ENCODE results near the gene ME2.
"Not testable (repeated sequence)": the region's sequence is repeated elsewhere in the genome, so short reads cannot be mapped to it uniquely, and the experiment has no call there.

Gene ME2

DNA sequence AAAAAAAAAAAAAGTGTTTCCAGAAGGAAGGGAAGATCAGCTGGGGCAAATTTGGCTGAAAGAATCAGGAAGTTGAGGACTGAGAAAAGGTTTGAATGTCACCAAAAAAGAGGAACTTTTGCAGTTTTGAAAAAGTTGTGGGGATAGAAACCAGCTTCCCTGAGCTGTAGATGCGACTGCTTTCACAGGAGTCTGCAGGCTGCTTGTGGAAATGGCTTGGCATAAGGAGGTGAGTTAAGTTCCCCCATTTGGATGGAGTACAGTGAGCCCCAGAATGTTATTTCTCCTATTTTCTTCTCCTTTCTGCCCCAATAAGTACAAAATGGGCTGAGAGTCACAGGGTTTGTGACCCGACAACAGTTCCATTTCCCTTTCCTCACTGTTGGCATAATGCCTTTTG lies 16.5 kb upstream of the ME2 start:
- no peak for DNase-seq

DNA sequence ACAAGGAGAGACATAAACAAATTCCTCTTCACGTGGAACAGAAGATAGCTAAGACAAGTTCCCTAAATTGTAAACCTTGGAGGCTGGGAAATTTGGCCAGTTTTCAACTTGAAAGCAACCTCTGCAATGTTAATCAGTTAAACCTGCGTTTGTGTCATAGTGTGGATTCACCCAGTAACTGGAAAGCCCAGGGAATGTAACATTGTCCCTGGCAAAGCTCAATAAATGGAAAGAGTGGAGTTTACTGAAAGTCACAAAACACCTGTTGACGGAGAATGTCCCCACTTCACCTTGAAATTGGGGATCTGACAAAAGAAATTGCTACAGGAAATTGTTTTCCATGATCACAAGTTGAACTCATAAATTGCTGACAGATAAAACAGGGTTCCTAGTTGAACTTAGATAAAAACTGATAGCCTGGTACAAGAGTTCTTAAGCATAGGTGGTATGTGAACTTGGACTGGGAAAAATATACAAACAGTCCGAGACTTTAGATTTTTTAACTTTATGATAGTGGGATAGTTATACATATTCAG lies 15.0 kb upstream of the ME2 start:
- no peak for DNase-seq

DNA sequence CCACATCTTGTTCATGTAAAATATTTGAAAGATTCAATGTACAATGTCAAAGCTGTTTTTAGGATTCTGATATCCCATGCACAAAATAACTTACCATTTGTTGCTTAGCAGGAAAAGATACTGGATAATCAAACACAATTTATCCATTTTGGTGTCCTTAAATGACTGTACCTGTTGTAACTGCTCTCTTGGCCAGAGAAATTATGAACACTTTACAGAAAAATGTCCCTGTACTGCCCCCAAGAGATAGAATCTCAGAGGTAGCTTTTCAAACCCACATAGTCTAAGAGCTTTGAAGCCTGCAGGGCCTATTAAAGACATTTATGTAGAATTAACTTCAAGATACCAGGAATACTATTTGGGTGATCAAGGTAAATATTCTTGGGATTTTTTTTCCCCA lies 12.2 kb upstream of the ME2 start:
- DNase-seq, result no peak

DNA sequence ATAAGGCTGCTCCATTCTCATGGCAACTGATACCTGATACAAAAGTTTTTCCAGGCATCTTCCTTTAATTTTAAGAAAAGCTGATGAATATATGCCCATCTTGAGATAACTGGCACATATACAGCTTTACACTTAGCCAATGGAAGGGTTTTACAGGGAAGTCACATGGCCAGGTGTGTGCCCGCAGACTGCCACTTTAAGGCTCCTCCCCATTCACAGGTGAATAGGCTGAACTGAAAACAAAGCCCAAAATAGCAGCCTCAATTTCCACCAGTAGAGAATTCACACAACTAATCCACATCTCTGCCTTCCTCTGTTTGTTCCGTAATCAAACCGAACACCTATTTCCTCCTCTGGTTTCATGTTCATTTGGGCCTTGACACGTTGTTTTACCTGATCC lies 9.8 kb upstream of the ME2 start:
- no peak for DNase-seq

DNA sequence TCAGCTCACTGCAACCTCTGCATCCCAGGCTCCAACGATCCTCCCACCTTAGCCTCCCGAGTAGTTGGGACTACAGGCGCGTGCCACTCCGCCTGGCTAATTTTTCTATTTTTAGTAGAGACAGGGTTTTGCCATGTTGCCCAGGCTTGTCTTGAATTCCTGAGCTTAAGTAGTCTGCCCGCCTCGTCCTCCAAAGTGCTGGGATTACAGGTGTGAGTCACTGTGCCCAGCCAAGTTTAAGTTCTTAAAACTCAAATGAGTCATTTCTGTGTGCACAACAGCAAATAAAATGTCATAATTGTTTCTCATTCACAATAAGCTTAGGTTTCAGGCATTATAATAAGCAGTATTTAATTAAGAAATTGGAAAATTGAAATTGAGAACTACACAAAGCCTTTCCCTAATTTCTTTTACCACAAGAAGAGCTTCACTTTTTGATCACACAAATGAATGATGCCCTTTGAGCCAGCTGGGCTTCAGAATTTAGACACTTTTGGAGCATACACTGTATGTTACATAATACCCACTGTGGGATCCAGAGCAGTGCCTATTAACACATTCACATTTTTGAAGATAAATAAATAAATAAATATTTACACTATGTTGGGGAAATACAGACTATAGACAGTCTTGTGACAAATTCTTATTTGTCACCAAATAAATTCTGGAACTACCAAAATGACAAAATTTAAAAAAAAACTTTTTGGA lies 8.6 kb upstream of the ME2 start:
- no peak for DNase-seq

DNA sequence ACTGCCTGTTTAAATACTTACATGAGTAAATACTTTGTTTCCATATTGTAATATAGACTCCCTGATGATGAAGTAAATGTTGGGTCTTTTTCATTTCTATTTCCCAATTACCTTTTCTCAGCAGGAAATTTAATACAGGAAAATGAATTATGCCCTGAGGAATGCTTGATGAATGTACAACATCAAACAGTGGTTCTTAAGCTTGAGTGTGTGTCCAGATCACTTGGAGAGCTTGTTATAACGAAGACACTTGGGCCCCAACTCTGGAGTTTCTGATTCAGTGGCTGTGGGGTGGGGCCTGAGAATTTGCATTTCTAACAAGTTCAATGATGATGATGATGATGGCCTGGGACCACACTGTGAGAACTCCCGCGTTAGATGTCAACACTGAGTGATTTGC lies 7.1 kb upstream of the ME2 start:
- no peak for DNase-seq

DNA sequence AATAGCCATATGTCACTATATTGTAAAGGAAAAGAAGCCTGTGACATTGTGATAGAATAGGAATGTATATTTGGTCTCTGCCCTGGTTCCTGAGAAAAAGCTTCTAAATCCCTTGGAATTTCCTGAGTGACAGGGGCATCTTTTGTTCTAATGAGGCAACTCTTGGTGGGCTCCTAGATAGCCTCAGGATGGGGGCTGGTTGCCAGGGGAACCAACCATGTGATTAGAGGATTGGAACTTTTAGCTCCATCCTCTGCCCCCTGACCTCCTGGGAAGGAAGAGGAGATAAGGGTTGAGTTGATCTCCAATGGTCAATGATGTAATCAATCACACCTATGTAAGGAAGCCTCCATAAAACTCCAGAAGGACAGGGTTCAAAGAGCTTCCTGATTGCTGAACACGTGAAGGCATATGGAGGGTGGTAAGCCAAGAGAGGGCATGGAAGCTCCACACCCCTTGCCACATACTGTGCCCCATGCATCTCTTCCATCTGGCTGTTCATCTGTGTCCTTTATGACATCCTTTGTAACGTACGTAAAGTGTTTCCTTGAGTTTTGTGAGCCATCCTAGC lies 2.9 kb upstream of the ME2 start:
- DNase-seq, result no peak

DNA sequence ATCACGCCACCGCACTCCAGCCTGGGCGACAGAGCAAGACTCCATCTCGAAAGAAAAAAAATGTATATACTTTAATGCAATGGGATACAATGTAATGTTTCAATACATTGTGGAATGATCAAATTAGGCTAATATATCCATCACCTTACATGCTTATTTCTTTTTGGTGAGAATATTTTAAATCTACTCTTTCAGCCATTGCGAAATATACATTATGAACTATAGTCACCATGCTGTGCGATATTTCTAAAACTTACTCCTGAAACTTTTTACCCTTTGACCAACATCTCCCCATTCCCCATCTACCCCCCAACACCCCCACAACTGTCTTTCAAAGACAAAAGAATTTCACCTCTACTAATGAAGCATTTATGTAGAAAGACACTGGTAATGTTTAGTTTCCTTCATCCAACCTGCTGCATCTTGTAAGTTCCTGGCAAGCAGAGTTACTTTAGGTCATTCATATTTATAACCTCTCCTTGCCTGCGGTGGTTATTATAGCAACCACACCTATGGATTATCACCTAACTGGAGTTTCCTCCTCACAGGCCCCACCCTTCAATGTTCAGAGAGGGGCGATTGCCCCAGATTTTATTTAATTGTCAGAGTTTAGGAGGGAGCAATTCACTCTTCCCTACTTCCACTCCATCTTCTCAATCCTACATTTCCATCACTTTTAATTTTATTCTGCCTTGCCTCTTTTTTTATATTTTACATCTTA lies 1.2 kb upstream of the ME2 start:
- no peak for DNase-seq

DNA sequence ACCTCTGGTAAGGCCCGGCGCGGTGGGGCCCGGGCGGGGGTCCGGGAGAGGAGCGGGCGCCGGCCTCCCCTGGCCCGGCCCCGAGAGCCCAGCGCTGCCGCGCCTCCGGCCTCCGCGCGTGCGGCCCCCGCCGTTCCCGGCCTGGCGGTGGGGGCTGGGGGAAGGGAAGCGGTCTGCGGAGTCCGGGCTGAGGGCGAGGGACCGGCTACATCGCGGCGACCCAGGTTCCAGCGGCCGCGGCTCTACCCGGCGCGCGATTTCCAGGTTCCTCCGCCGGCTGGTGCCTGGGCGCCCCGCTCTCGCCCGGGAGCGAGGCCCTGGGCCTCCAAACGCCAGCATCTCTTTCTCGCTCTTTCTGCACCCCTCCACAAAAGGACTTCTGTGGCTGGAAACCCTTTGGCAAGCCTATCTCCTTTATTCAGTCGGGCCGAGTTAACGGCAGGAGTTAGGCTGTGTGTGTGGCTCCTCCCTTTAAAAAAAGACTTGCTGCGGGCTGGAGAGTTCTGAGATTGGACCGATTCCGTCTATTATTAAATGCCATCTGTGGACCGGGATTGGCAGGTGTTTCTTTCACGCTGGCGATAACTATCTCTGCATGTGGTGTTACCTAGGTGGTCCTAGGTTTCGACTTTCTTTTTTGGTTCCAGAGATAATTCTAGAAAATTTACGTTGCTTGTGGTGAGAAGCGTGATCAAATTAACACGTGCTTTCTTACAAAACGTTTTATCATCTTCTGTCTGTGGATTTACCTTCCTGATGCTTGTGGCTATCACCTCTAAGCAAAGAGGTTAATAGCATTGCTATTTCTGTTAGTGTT lies 592 bp downstream of the ME2 start:
- no peak for DNase-seq

DNA sequence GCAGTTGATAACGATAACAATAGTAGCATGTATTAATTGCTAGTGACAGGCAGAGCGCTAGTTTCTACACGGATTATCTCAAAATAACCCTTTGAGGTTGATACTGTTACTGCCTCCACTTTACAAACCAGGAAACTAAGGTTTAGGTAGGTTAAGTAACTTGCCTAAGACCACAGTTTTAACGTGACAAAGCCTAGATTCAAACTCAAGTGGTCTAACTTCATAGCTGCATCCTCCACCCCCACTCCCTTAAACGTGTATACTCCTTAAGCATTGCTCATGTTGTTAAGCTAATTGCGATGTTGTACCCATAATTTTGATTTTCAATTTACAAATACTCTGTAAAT lies 1.2 kb downstream of the ME2 start:
- no peak for DNase-seq

DNA sequence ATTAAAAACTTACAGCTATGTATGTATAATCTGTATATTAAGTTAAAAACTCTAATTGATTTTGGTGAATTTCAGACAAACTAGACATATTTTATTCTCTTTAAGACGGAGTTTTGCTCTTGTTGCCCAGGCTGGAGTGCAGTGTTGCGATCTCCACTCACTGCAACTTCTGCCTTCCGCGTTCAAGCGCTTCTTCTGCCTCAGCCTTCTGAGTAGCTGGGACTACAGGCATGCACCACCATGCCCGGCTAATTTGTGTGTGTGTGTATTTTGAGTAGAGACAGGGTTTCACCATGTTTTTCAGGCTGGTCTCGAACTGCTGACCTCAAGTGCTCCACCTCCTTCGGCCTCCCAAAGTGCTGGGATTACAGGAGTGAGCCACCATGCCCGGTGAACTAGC lies 2.0 kb downstream of the ME2 start:
- not testable (repeated sequence) for DNase-seq

DNA sequence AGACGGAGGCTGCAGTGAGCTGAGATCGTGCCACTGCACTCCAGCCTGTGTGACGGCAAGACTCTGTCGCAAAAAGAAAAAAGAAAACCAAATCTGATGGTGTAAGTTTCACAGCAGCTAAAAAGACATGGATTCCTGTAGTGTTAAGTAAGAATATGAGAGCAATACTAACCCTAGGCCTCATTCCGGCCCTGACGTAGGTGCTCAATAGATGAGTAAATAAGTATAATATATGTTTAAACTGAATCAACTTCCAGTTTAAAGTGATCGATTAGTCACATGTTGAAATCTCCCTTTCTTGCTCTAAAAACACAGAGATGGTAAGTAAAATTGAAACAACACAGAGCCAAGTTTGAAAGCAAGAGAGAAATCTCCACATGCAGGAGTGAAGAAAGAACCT lies 8.0 kb downstream of the ME2 start:
- DNase-seq, result no peak

DNA sequence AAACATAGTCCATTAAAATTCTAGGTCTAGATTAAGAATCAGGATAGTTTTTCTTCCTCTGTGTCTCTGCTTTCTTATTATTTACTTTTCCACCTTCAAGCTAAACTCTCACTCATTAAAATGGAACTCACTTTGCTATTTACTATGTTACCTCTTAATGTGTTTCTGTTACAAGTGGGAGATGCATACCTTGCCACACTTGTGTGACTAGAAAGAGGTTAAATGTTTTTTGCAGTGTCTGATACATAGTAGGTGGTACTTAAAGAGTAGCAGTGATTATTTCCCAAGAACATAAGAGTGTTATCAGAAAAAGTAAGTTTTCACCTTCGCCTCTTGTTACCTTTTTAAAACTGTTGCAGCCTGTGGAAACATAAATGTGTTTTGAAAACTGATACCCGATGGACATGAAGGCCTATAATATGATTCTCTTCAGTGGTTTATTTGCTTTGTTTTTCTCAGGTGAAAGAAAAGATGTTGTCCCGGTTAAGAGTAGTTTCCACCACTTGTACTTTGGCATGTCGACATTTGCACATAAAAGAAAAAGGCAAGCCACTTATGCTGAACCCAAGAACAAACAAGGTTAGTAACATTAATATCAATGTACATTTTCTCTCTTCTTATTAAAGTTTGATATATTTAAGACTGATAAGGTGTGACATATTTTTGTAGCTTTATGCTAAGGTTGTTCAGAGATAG lies 16.6 kb downstream of the ME2 start:
- no peak for DNase-seq

DNA sequence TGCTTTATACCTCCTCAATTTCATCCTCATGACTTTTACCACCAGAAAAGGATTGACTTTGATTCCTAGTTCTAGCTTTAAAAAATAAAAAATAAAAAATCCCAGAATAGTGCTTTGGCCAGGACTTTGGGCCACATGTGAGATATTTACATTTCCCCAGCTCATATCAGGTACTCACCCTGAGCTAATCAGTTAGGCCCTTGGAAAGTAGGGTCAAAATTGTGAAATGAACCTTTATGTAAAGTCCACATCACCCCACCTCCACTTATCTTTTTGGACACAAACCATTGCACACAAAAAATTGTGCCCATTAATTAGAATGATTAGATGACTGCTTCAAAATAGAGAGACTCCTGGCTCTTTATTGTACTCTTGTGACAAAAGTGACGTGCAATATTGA lies 17.2 kb downstream of the ME2 start:
- DNase-seq, result no peak

DNA sequence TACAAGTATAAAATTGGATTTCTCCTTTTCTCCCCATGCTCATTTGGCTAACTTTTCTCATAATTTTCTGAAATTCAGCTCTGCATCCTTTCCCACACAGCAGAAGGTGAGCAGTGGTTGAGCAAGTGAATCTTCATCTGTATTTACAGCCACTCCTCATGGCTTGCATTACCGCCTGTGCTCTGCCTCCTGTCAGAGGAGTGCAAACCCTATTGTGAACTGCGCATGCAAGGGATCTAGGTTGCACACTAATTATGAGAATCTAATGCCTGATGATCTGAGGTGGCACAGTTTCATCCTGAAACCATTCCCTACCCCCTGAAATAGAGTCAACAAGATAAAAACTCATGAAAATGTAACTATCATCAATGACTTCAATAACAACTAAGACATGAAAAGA lies 20.0 kb downstream of the ME2 start:
- DNase-seq, result no peak

DNA sequence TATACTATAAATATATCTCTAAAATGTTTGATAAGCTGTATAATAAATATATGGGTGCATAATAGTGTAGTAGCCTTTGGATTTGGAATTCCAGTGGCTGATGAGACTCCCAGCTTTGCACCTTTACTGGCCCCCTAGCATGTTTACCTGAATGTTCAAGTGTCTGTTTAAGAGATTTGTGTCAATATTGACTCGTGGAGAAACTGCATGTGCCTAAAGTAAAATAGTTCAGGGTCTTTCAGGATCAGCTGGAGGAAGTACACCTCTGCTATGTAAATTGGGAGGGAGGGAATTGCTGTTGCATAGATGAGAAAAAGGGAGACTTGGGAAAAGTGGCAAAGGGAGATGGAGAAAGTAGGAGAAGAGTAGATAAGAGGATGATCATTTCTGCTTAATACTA lies 23.9 kb downstream of the ME2 start:
- no peak for DNase-seq

DNA sequence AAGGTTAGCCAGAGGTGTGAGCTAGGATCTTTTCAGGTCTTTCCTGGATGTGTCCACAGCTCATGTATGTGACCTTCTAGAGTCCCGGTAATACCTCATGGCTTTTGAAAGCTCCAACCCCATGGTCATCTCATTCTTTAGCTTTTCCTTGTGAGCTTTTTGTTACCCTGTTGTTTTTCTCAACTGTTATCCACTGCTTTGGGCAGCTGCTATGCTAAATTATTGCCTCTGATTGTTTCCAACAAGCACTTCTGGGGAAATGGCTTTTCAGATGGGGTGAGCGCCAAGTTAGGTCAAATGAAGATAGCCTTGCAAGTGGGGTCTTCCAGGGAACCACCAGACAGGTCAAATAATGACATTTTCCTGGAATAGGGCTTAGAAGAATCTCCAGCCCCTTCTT lies 27.9 kb downstream of the ME2 start:
- DNase-seq, result no peak

DNA sequence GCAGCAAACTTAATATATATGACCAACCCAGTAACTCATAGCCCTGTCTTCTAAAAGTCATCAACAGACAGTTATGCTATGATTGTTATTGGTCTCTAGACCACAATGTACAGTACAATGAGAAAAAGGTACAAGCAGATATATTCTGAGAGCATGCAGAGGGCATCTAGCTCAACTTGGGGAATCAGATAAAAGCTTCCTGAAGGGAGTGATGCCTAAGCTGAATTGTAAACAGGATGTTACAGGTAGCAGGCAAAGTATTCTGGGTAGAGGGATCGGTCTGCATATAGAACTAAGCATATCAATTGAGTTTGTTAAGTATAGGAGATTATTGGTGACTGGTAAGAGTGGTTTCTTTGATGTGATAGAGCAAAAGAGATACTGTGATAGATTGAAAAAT lies 30.3 kb downstream of the ME2 start:
- DNase-seq, result no peak

DNA sequence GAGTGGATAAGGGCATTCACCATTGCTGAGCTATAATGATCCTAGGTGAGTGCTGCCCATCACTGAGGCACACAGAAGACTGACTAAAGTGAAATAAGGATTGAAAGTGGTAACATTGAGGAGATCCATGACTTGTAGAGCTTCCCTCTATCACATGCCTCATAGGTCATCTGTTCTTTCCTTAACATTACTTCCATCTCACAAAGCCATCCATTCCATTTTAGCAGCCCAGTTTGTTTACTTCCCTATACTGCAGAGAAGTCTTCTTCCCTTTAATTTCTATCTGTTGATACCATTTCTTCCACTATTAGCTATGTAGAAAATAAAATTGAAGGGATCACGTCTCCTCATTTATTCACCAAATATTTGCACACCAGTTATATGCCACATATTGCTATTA lies 32.1 kb downstream of the ME2 start:
- DNase-seq, result no peak

DNA sequence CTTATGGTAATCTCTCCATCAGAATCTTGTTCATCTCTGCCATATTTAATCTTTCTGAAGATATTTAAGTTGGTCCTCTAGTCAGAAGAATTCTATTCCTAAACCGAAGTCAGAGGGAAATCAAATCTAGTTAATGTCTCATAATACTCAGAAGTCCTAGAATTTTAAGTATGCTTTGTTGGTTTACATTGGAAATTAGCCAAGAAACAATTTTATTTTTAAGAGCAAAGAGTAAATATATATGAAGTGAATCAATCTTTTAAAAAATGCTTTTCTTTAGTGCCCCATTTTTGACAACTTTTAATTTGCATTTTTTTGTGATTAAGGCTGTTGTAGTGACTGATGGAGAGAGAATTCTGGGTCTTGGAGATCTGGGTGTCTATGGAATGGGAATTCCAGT lies 38.1 kb downstream of the ME2 start:
- DNase-seq, result no peak

DNA sequence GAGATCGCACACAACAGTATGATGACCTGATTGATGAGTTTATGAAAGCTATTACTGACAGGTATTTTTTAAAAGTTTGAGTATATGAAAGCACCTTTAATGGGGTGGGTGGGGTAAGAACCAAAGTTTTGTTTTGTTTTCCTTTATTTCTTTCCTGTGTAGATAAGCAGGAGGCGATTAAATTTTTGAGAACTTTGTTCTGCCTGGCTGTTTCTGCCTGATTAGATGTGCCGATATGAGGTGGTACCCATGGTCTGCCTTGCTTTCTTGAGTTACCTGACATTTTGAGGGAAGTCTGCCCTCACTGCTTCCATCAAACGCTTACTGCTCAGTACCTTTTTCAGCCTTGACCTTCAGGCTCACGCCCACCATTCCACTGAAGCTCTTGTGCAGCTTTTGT lies 39.2 kb downstream of the ME2 start:
- DNase-seq, result no peak

DNA sequence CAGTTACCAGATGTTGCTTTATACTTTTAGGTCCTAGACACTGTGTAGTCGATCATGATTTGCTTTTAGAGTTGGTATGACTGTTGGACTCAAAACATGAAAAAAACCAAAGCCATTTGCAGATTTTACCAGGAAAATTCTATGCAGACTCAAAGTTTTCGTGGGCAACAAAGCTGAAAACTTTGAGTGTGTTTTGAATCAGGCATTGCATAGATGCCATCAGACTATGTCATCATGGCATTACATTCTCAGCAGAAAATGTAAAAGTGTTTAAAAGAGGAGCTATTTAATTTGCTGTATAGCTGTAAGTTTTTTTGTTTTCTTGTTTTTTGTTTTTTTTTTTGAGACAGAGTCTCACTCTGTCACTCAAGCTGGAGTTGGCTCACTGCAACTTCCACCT lies 45.5 kb downstream of the ME2 start:
- DNase-seq, result no peak

DNA sequence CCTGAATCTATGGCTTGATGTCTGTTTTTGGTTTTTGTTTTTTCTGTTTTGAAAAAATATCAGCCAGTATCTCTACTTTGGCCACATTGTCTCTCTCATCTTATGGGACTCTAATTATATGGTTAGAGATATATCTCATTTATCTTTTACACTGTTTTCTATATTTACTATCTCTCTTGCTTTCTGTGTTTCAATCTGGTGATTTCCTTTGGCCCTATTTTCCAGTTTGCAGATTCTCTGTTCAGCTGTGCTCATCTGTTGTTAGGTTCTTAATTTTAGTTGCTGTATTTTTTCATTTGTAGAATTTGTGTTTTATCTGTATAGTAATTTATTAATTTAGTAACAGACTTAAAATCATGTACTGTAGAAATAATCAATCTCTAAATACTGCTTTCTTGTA lies 47.6 kb downstream of the ME2 start:
- no peak for DNase-seq

All from NCI-H748 treated with DMSO at 0.1 percent for 48 hours (cell line).